Neural cell (in vitro differentiated cells): ENCODE measurements around the gene LYPLAL1. TPM values are rescaled to one million over a fixed set of nuclear protein-coding genes. Genes with fewer than 3 reads are reported as not detected.

Experiments
- H2AFZ ChIP-seq: fragments of 200-600, 300-800 bp; sonication (generic), shearing (Covaris generic); 2 replicates; pipeline ENCODE4 v1.6.0; 2014; ENCODE audit warnings: low read depth, mild to moderate bottlenecking, antibody characterized with exemption, low read length, moderate library complexity
- H3F3A ChIP-seq: fragments of 200-600 bp; shearing (Covaris generic); 2 replicates; pipeline ENCODE4 v1.6.1; 2016; ENCODE audit warnings: mild to moderate bottlenecking, moderate library complexity, mixed read lengths, antibody characterized with exemption, low read length; ENCODE audit not compliant: insufficient read depth, poor library complexity, severe bottlenecking
- H3K27ac ChIP-seq: fragments of 200-600, 300-800 bp; sonication (generic), shearing (Covaris generic); 2 replicates; pipeline ENCODE4 v1.5.1; 2014; ENCODE audit warnings: mild to moderate bottlenecking, low read length, moderate library complexity
- H3K27me3 ChIP-seq: fragments of 300-800, 200-600 bp; sonication (generic), shearing (Covaris generic); 2 replicates; pipeline ENCODE4 v1.6.0; 2014; ENCODE audit warnings: mild to moderate bottlenecking, low read depth, low read length, moderate library complexity; ENCODE audit not compliant: insufficient read depth
- H3K36me3 ChIP-seq: fragments of 300-800, 200-600 bp; sonication (generic), shearing (Covaris generic); 2 replicates; pipeline ENCODE4 v1.5.1; 2014; ENCODE audit warnings: mild to moderate bottlenecking, antibody characterized with exemption, low read length, moderate library complexity; ENCODE audit not compliant: insufficient read depth
- H3K4me2 ChIP-seq: fragments of 300-800, 200-600 bp; sonication (generic), shearing (Covaris generic); 2 replicates; pipeline ENCODE4 v1.6.0; 2014; ENCODE audit warnings: mild to moderate bottlenecking, low read length
- H3K4me3 ChIP-seq: fragments of 300-800, 200-600 bp; sonication (generic), shearing (Covaris generic); 2 replicates; pipeline ENCODE4 v1.5.1; 2014; ENCODE audit warnings: mild to moderate bottlenecking, low read length, moderate library complexity
- H3K79me2 ChIP-seq: fragments of 200-600 bp; shearing (Covaris generic); replicated peaks from 2 replicates; pipeline ENCODE4 v1.6.0; 2014; ENCODE audit warnings: mild to moderate bottlenecking, low read length, moderate library complexity; ENCODE audit not compliant: insufficient read depth
- H3K9ac ChIP-seq: fragments of 300-800, 200-600 bp; sonication (generic), shearing (Covaris generic); 2 replicates; pipeline ENCODE4 v1.6.1; 2016; ENCODE audit warnings: mild to moderate bottlenecking, low read length, mixed read lengths
- H3K9me2 ChIP-seq: fragments of 200-600 bp; shearing (Covaris generic); 2 replicates; pipeline ENCODE4 v1.6.1; 2016; ENCODE audit warnings: mild to moderate bottlenecking, low read length, mixed read lengths; ENCODE audit not compliant: insufficient read depth
- H3K9me3 ChIP-seq: fragments of 200-600, 300-800 bp; sonication (generic), shearing (Covaris generic); 2 replicates; pipeline ENCODE4 v1.6.1; 2016; ENCODE audit warnings: mild to moderate bottlenecking, mixed run types, low read length, moderate library complexity, mixed read lengths
- H4K20me1 ChIP-seq: fragments of 200-600 bp; shearing (Covaris generic); 2 replicates; pipeline ENCODE4 v1.6.1; 2016; ENCODE audit warnings: mild to moderate bottlenecking, mixed run types; ENCODE audit not compliant: insufficient read depth
- EP300 ChIP-seq: fragments of 450-650 bp; conservative IDR thresholded peaks from 2 replicates; pipeline ENCODE4 v1.6.1; 2014; ENCODE audit warnings: antibody characterized with exemption, mild to moderate bottlenecking, moderate library complexity; ENCODE audit not compliant: poor library complexity, severe bottlenecking
- EZH2 ChIP-seq: fragments of 200-600, 300-800 bp; shearing (Covaris generic), sonication (generic); IDR thresholded peaks from 2 replicates; pipeline ENCODE4 v1.6.1; 2014; ENCODE audit warnings: antibody characterized with exemption, low read length, borderline replicate concordance, mild to moderate bottlenecking; ENCODE audit not compliant: insufficient read depth, poor library complexity, severe bottlenecking
- MXI1 ChIP-seq: fragments of 450-650 bp; conservative IDR thresholded peaks from 2 replicates; pipeline ENCODE4 v1.6.1; 2014; ENCODE audit warnings: antibody characterized with exemption, mild to moderate bottlenecking; ENCODE audit not compliant: poor library complexity, severe bottlenecking
- POLR2AphosphoS5 ChIP-seq: IDR thresholded peaks from 2 replicates; pipeline ENCODE4 v1.6.1; 2012
- RAD21 ChIP-seq: fragments of 450-650 bp; conservative IDR thresholded peaks from 2 replicates; pipeline ENCODE4 v1.6.1; 2014; ENCODE audit warnings: antibody characterized with exemption, mild to moderate bottlenecking, moderate library complexity
- SMC3 ChIP-seq: fragments of 450-650 bp; conservative IDR thresholded peaks from 2 replicates; pipeline ENCODE4 v1.6.1; 2014; ENCODE audit warnings: antibody characterized with exemption, mild to moderate bottlenecking, moderate library complexity; ENCODE audit not compliant: poor library complexity
- TAF1 ChIP-seq: IDR thresholded peaks from 2 replicates; pipeline ENCODE4 v1.6.1; 2012; ENCODE audit warnings: low read depth
- polyA plus RNA-seq: library from polyadenylated mRNA; depleted of rRNA; stranded (reverse); fragments of >200 nt; gene quantifications from 2 replicates; pipeline ENCODE4 v1.2.3, GENCODE V29; 2014
- TF ChIP-seq, protein P1 (sequence below): IDR thresholded peaks from 2 replicates; pipeline ENCODE4 v1.6.1; 2012; ENCODE audit warnings: borderline replicate concordance
- TF ChIP-seq, protein P2 (sequence below): fragments of 450-650 bp; IDR thresholded peaks from 2 replicates; pipeline ENCODE4 v1.5.1; 2014; ENCODE audit warnings: antibody characterized with exemption, mild to moderate bottlenecking, moderate library complexity; ENCODE audit not compliant: poor library complexity, severe bottlenecking

The LYPLAL1 gene
- polyA plus RNA-seq, 1 donor from 2014 or later, result 38.1 TPM

DNA sequence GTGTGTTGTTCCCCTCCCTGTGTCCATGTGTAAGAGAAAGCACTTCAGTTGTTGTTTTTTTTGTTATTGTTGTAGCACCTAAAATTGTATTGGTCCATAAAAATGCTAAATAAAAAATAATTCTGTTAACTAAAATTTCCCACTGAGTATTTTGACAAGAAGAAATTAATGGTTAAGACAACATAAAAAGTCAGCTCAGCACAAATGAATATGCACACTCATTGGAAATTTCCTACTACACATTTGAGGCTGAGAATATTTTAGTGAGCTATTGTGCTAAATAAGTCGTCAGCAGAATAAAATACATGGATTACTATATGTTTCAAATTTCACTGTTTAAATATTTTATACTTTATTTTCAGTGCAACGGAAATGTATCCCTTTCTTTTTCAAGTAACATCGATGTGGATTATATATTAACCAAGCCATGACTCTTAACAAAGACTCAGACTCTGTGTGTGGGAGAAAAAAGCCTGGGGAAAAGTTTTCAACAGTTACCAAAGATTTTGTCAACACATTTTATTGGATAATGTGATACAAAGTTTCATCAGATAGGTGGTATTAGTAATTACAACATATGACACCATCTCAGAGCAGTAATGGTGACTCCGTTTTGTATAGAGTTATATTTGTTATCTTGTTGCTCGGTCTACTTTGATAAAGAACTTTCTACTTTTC lies 63.4 kb downstream of the LYPLAL1 start:
- no peaks in the 10 kb centered on the region for H3F3A ChIP-seq
- TF ChIP-seq TAF1, result no peak
- TF ChIP-seq MXI1, result no peak
- no peak for TF ChIP-seq EZH2
- no peak for TF ChIP-seq SMC3
- TF ChIP-seq, protein P1, sequence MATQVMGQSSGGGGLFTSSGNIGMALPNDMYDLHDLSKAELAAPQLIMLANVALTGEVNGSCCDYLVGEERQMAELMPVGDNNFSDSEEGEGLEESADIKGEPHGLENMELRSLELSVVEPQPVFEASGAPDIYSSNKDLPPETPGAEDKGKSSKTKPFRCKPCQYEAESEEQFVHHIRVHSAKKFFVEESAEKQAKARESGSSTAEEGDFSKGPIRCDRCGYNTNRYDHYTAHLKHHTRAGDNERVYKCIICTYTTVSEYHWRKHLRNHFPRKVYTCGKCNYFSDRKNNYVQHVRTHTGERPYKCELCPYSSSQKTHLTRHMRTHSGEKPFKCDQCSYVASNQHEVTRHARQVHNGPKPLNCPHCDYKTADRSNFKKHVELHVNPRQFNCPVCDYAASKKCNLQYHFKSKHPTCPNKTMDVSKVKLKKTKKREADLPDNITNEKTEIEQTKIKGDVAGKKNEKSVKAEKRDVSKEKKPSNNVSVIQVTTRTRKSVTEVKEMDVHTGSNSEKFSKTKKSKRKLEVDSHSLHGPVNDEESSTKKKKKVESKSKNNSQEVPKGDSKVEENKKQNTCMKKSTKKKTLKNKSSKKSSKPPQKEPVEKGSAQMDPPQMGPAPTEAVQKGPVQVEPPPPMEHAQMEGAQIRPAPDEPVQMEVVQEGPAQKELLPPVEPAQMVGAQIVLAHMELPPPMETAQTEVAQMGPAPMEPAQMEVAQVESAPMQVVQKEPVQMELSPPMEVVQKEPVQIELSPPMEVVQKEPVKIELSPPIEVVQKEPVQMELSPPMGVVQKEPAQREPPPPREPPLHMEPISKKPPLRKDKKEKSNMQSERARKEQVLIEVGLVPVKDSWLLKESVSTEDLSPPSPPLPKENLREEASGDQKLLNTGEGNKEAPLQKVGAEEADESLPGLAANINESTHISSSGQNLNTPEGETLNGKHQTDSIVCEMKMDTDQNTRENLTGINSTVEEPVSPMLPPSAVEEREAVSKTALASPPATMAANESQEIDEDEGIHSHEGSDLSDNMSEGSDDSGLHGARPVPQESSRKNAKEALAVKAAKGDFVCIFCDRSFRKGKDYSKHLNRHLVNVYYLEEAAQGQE, result no peak
- no peak for TF ChIP-seq RAD21
- TF ChIP-seq EP300, result no peak
- no peak for TF ChIP-seq POLR2AphosphoS5
- TF ChIP-seq, protein P2, sequence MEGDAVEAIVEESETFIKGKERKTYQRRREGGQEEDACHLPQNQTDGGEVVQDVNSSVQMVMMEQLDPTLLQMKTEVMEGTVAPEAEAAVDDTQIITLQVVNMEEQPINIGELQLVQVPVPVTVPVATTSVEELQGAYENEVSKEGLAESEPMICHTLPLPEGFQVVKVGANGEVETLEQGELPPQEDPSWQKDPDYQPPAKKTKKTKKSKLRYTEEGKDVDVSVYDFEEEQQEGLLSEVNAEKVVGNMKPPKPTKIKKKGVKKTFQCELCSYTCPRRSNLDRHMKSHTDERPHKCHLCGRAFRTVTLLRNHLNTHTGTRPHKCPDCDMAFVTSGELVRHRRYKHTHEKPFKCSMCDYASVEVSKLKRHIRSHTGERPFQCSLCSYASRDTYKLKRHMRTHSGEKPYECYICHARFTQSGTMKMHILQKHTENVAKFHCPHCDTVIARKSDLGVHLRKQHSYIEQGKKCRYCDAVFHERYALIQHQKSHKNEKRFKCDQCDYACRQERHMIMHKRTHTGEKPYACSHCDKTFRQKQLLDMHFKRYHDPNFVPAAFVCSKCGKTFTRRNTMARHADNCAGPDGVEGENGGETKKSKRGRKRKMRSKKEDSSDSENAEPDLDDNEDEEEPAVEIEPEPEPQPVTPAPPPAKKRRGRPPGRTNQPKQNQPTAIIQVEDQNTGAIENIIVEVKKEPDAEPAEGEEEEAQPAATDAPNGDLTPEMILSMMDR, result no peak
- H4K20me1 ChIP-seq, result no peaks in the 10 kb centered on the region
- no peak overlapping the region for H3K4me2 ChIP-seq
- H3K9me2 ChIP-seq, result no peaks in the 10 kb centered on the region
- H3K9ac ChIP-seq, result no peak overlapping the region
- H2AFZ ChIP-seq, result no peak overlapping the region
- no peak overlapping the region for H3K27ac ChIP-seq
- no peak overlapping the region for H3K4me3 ChIP-seq
- no peaks in the 10 kb centered on the region for H3K79me2 ChIP-seq
- H3K27me3 ChIP-seq, result no peaks in the 10 kb centered on the region
- no peaks in the 10 kb centered on the region for H3K36me3 ChIP-seq
- no peaks in the 10 kb centered on the region for H3K9me3 ChIP-seq

DNA sequence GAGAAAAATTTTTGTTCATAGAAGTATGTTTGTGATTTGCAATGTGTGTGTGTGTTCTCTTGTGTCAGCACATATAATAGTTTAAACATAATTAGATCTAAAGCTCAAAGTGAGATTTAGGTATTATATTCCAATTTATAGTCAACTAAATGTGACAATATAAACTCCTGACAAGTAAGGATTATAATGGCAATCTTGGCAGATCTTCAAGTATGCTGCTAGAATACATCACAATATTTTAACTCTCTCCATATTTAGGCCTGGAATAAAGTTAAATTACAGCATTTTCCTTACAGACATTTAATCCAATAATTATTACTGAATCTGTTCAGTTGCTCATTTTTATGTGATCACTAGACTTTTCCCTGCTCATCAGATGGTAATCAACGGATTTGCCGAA lies 65.8 kb downstream of the LYPLAL1 start:
- no peaks in the 10 kb centered on the region for H3F3A ChIP-seq
- H3K27ac ChIP-seq, result no peak overlapping the region
- H3K79me2 ChIP-seq, result no peaks in the 10 kb centered on the region
- no peak overlapping the region for H3K4me2 ChIP-seq
- no peak overlapping the region for H3K9ac ChIP-seq
- H4K20me1 ChIP-seq, result no peaks in the 10 kb centered on the region
- no peaks in the 10 kb centered on the region for H3K9me3 ChIP-seq
- H3K9me2 ChIP-seq, result no peaks in the 10 kb centered on the region
- no peaks in the 10 kb centered on the region for H3K27me3 ChIP-seq
- no peak overlapping the region for H2AFZ ChIP-seq
- H3K36me3 ChIP-seq, result no peaks in the 10 kb centered on the region
- TF ChIP-seq EP300, result no peak
- TF ChIP-seq, protein P1, result no peak
- TF ChIP-seq SMC3, result no peak
- TF ChIP-seq, protein P2, result no peak
- no peak for TF ChIP-seq RAD21
- TF ChIP-seq TAF1, result no peak
- no peak for TF ChIP-seq EZH2
- TF ChIP-seq MXI1, result no peak
- no peak for TF ChIP-seq POLR2AphosphoS5
- H3K4me3 ChIP-seq, result no peak overlapping the region
